ENCODE results near the gene NCEH1.

Gene NCEH1

GRCh38 chr3:172716476-172716875 is 5.6 kb upstream of the NCEH1 start:
- no peak for TF ChIP-seq CTCF (IDR thresholded peaks at IDR 0.05; ENCODE audit: extremely low read depth, insufficient read depth, missing control alignments)
- in situ Hi-C loops (cut with MboI; ENCODE audit: low pct_unique_long_range_greater_than_20kb, low sequenced_read_pairs, unreplicated experiment) = no loop called here
- no peak for DNase-seq (ENCODE audit: low spot score)

- in situ Hi-C loops (cut with MboI; ENCODE audit: low pct_unique_long_range_greater_than_20kb, low sequenced_read_pairs, unreplicated experiment) = no loop called here
- TF ChIP-seq CTCF (IDR thresholded peaks at IDR 0.05; ENCODE audit: extremely low read depth, insufficient read depth, missing control alignments) = no peak
- DNase-seq (ENCODE audit: low spot score) = no peak
Observed at GRCh38 chr3:172713316-172713715, 2.4 kb upstream of the NCEH1 start.

- no peak for TF ChIP-seq CTCF (IDR thresholded peaks at IDR 0.05; ENCODE audit: extremely low read depth, insufficient read depth, missing control alignments)
- in situ Hi-C loops (cut with MboI; ENCODE audit: low pct_unique_long_range_greater_than_20kb, low sequenced_read_pairs, unreplicated experiment) = no loop called here
- no peak for DNase-seq (ENCODE audit: low spot score)
Observed at GRCh38 chr3:172711454-172711795, 558 bp upstream of the NCEH1 start.

GRCh38 chr3:172709774-172710663 is 848 bp downstream of the NCEH1 start:
- DNase-seq (ENCODE audit: low spot score) = no peak
- in situ Hi-C loops (cut with MboI; ENCODE audit: low pct_unique_long_range_greater_than_20kb, low sequenced_read_pairs, unreplicated experiment) = no loop called here
- no peak for TF ChIP-seq CTCF (IDR thresholded peaks at IDR 0.05; ENCODE audit: extremely low read depth, insufficient read depth, missing control alignments)

GRCh38 chr3:172708921-172709773 is 1.7 kb downstream of the NCEH1 start:
- in situ Hi-C loops (cut with MboI; ENCODE audit: low pct_unique_long_range_greater_than_20kb, low sequenced_read_pairs, unreplicated experiment) = no loop called here
- no peak for DNase-seq (ENCODE audit: low spot score)
- TF ChIP-seq CTCF (IDR thresholded peaks at IDR 0.05; ENCODE audit: extremely low read depth, insufficient read depth, missing control alignments) = no peak

- TF ChIP-seq CTCF (IDR thresholded peaks at IDR 0.05; ENCODE audit: extremely low read depth, insufficient read depth, missing control alignments) = no peak
- in situ Hi-C loops (cut with MboI; ENCODE audit: low pct_unique_long_range_greater_than_20kb, low sequenced_read_pairs, unreplicated experiment) = no loop called here
- no peak for DNase-seq (ENCODE audit: low spot score)
Observed at GRCh38 chr3:172707967-172708366, 2.9 kb downstream of the NCEH1 start.

Data from GM13977 (cell line).